Measurements from ENCODE around the gene IGF1. TPM values are rescaled to one million over a fixed set of nuclear protein-coding genes. Genes with fewer than 3 reads are reported as not detected.
"Not testable (repeated sequence)": the region's sequence is repeated elsewhere in the genome, so short reads cannot be mapped to it uniquely, and the experiment has no call there.

Gene IGF1
- total and polyA plus RNA-seq, 5 experiments from 2014 or later, result 0.05 to 0.16 TPM; not detected in 3

- Mint-ChIP-seq H3K4me3 (no peak overlapping the region), H3K4me1 (no peaks in the 10 kb centered on the region), H3K27ac (no peak overlapping the region), H3K36me3 (no peaks in the 10 kb centered on the region), H3K27me3 (peaks cover 3 to 26% (median 4%) of the 10 kb centered on the region in 5 donors), H3K9me3 (no peaks in the 10 kb centered on the region)
- POLR2A ChIA-PET, result no interaction called here
- DNase-seq (no peak), ATAC-seq (no peak)
These were observed 12.0 kb downstream of the IGF1 start for GRCh38 chr12:102468261-102468915.

GRCh38 chr12:102465762-102466560 is 14.4 kb downstream of the IGF1 start:
- no peaks in the 10 kb centered on the region for H3K9me3 Mint-ChIP-seq
- no peaks in the 10 kb centered on the region for H3K4me1 Mint-ChIP-seq
- POLR2A ChIA-PET, result no interaction called here
- DNase-seq (no peak), ATAC-seq (no peak)
- peaks cover 3 to 34% (median 4%) of the 10 kb centered on the region in 5 donors for H3K27me3 Mint-ChIP-seq
- peak overlapping the region in 1 of 10 donors; percentile 6 for H3K27ac Mint-ChIP-seq
- no peak overlapping the region for H3K4me3 Mint-ChIP-seq
- H3K36me3 Mint-ChIP-seq, result no peaks in the 10 kb centered on the region

- no peaks in the 10 kb centered on the region for H3K36me3 Mint-ChIP-seq
- no peak for DNase-seq
- POLR2A ChIA-PET, result no interaction called here
- no peak for ATAC-seq
- no peaks in the 10 kb centered on the region for H3K4me1 Mint-ChIP-seq
- H3K27me3 Mint-ChIP-seq, result peaks cover 6 to 42% (median 9%) of the 10 kb centered on the region in 5 donors
- no peaks in the 10 kb centered on the region for H3K9me3 Mint-ChIP-seq
- no peak overlapping the region for H3K4me3 Mint-ChIP-seq
- no peak overlapping the region for H3K27ac Mint-ChIP-seq
These were observed 16.6 kb downstream of the IGF1 start for GRCh38 chr12:102463659-102464249.

GRCh38 chr12:102462795-102463465 is 17.4 kb downstream of the IGF1 start:
- H3K27me3 Mint-ChIP-seq, result peaks cover 7 to 38% (median 11%) of the 10 kb centered on the region in 5 donors
- H3K9me3 Mint-ChIP-seq, result no peaks in the 10 kb centered on the region
- H3K4me3 Mint-ChIP-seq, result no peak overlapping the region
- no peaks in the 10 kb centered on the region for H3K36me3 Mint-ChIP-seq
- ATAC-seq (no peak), DNase-seq (no peak)
- no peak overlapping the region for H3K27ac Mint-ChIP-seq
- POLR2A ChIA-PET, result no interaction called here
- H3K4me1 Mint-ChIP-seq, result no peaks in the 10 kb centered on the region

- Mint-ChIP-seq H3K4me1 (no peaks in the 10 kb centered on the region), H3K9me3 (no peaks in the 10 kb centered on the region), H3K27ac (no peak overlapping the region), H3K36me3 (no peaks in the 10 kb centered on the region), H3K27me3 (peaks cover 7 to 33% (median 10%) of the 10 kb centered on the region in 5 donors), H3K4me3 (no peak overlapping the region)
- POLR2A ChIA-PET, result no interaction called here
- DNase-seq (no peak), ATAC-seq (no peak)
These were observed 18.0 kb downstream of the IGF1 start for GRCh38 chr12:102462386-102462785.

GRCh38 chr12:102461501-102461900 is 18.9 kb downstream of the IGF1 start:
- Mint-ChIP-seq H3K27me3 (peaks cover 7 to 31% (median 10%) of the 10 kb centered on the region in 5 donors), H3K4me1 (no peaks in the 10 kb centered on the region), H3K9me3 (no peaks in the 10 kb centered on the region), H3K36me3 (no peaks in the 10 kb centered on the region), H3K4me3 (no peak overlapping the region), H3K27ac (no peak overlapping the region)
- POLR2A ChIA-PET, result no interaction called here
- no peak for DNase-seq
- ATAC-seq, result no peak

GRCh38 chr12:102459314-102459713 is 21.0 kb downstream of the IGF1 start:
- H3K9me3 Mint-ChIP-seq, result no peaks in the 10 kb centered on the region
- H3K4me1 Mint-ChIP-seq, result no peaks in the 10 kb centered on the region
- POLR2A ChIA-PET, result no interaction called here
- peaks cover 6 to 31% (median 7%) of the 10 kb centered on the region in 5 donors for H3K27me3 Mint-ChIP-seq
- no peak overlapping the region for H3K27ac Mint-ChIP-seq
- no peak overlapping the region for H3K4me3 Mint-ChIP-seq
- no peaks in the 10 kb centered on the region for H3K36me3 Mint-ChIP-seq
- ATAC-seq (no peak), DNase-seq (no peak)

- no peak for DNase-seq
- H3K4me1 Mint-ChIP-seq, result peaks cover 0 to 3% (median 0%) of the 10 kb centered on the region in 4 donors
- peaks cover 6 to 24% (median 7%) of the 10 kb centered on the region in 5 donors for H3K27me3 Mint-ChIP-seq
- H3K9me3 Mint-ChIP-seq, result no peaks in the 10 kb centered on the region
- POLR2A ChIA-PET, result no interaction called here
- H3K4me3 Mint-ChIP-seq, result no peak overlapping the region
- ATAC-seq, result no peak
- no peaks in the 10 kb centered on the region for H3K36me3 Mint-ChIP-seq
- H3K27ac Mint-ChIP-seq, result no peak overlapping the region
These were observed 25.3 kb downstream of the IGF1 start for GRCh38 chr12:102454808-102455760.

GRCh38 chr12:102454330-102454729 is 26.0 kb downstream of the IGF1 start:
- H3K4me1 Mint-ChIP-seq, result peaks cover 0 to 3% (median 0%) of the 10 kb centered on the region in 4 donors
- ATAC-seq (no peak), DNase-seq (no peak)
- no peaks in the 10 kb centered on the region for H3K9me3 Mint-ChIP-seq
- H3K27ac Mint-ChIP-seq, result no peak overlapping the region
- H3K27me3 Mint-ChIP-seq, result peaks cover 5 to 21% (median 7%) of the 10 kb centered on the region in 5 donors
- H3K36me3 Mint-ChIP-seq, result no peaks in the 10 kb centered on the region
- H3K4me3 Mint-ChIP-seq, result no peak overlapping the region
- POLR2A ChIA-PET, result no interaction called here

GRCh38 chr12:102452605-102453004 is 27.8 kb downstream of the IGF1 start:
- no peak overlapping the region for H3K4me3 Mint-ChIP-seq
- ATAC-seq, result no peak

GRCh38 chr12:102449018-102449417 is 31.3 kb downstream of the IGF1 start:
- ATAC-seq, H3K27ac Mint-ChIP-seq, H3K4me3 Mint-ChIP-seq, POLR2A ChIA-PET, H3K4me1 Mint-ChIP-seq, H3K36me3 Mint-ChIP-seq, DNase-seq: not testable (repeated sequence)
- Mint-ChIP-seq H3K9me3 (peaks cover 0 to 13% (median 0%) of the 10 kb centered on the region in 9 donors), H3K27me3 (peaks cover 0 to 21% (median 4%) of the 10 kb centered on the region in 5 donors)

More at GRCh38 chr12:102452605-102453004, 27.8 kb downstream of the IGF1 start:
- Mint-ChIP-seq H3K27ac (no peak overlapping the region), H3K27me3 (peaks cover 0 to 13% (median 3%) of the 10 kb centered on the region in 5 donors), H3K36me3 (no peaks in the 10 kb centered on the region), H3K9me3 (peaks cover 0 to 3% (median 0%) of the 10 kb centered on the region in 9 donors), H3K4me1 (peaks cover 0 to 3% (median 0%) of the 10 kb centered on the region in 4 donors)
- DNase-seq, result no peak
- POLR2A ChIA-PET, result no interaction called here

GRCh38 chr12:102447426-102447825 is 32.9 kb downstream of the IGF1 start:
- H3K4me3 Mint-ChIP-seq, ATAC-seq, H3K36me3 Mint-ChIP-seq, H3K4me1 Mint-ChIP-seq, POLR2A ChIA-PET, H3K27ac Mint-ChIP-seq, DNase-seq: not testable (repeated sequence)
- peaks cover 0 to 13% (median 0%) of the 10 kb centered on the region in 9 donors for H3K9me3 Mint-ChIP-seq
- H3K27me3 Mint-ChIP-seq, result peaks cover 0 to 21% (median 4%) of the 10 kb centered on the region in 5 donors

Data from naive thymus-derived CD8-positive, alpha-beta T cell (primary cell).